ENCODE measurements around the gene CORIN. TPM values are rescaled to one million over a fixed set of nuclear protein-coding genes. Genes with fewer than 3 reads are reported as not detected.

CORIN gene, protein sequence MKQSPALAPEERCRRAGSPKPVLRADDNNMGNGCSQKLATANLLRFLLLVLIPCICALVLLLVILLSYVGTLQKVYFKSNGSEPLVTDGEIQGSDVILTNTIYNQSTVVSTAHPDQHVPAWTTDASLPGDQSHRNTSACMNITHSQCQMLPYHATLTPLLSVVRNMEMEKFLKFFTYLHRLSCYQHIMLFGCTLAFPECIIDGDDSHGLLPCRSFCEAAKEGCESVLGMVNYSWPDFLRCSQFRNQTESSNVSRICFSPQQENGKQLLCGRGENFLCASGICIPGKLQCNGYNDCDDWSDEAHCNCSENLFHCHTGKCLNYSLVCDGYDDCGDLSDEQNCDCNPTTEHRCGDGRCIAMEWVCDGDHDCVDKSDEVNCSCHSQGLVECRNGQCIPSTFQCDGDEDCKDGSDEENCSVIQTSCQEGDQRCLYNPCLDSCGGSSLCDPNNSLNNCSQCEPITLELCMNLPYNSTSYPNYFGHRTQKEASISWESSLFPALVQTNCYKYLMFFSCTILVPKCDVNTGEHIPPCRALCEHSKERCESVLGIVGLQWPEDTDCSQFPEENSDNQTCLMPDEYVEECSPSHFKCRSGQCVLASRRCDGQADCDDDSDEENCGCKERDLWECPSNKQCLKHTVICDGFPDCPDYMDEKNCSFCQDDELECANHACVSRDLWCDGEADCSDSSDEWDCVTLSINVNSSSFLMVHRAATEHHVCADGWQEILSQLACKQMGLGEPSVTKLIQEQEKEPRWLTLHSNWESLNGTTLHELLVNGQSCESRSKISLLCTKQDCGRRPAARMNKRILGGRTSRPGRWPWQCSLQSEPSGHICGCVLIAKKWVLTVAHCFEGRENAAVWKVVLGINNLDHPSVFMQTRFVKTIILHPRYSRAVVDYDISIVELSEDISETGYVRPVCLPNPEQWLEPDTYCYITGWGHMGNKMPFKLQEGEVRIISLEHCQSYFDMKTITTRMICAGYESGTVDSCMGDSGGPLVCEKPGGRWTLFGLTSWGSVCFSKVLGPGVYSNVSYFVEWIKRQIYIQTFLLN
- total RNA-seq (2014; rRNA removed; shearing (Covaris generic)), result 0.03 TPM in 1 of 2 replicates, not detected in the other

- DNase-seq (ENCODE audit: low spot score), result peak; percentile 2
Measured at GRCh38 chr4:47837908-47838294, at the start of gene CORIN. Gene CORIN, minus strand, starts transcription at chr4:47838067. Its CDS starts 118 bp downstream, at chr4:47837949.

GRCh38 chr4:47882228-47882627 is 44.4 kb upstream of the CORIN start:
- no peak for DNase-seq (ENCODE audit: low spot score)

- DNase-seq (ENCODE audit: low spot score), result no peak
Measured at GRCh38 chr4:47879458-47879857, 41.6 kb upstream of the CORIN start.

DNA sequence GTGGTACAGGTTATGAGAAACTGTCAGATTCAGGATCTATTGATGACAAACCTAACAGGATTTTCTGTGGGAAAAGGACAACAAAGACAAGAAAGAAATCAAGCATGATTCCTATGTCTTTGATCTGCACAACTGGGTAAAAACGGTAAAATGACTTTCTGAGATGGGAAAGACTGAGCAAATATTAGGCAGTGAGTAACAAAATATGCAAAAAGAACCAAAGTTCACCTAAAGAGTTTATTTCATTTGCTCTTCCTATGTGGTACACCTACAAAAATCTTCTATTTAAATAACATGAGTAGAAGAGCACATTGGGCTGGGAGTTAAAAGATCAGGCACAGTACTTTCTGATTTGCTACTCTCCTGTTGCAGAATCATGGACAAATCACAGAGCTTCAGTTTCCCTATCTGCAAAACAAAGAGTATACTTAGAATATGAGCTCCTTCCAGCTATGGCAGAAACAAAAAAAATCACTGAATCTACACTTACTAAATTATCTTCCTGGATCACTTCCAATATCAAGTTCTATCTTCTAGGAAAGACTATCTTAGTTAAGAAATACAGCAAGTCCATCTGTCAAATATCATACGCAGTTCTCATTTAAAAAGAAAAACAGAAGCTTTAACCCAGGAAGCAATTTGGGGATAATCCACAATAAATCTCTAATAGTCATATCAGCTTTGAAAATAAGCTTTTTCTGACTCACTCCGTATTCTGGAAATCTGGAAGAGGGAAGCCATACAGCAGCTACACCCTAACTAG is 39.1 kb upstream of the CORIN start:
- no peak for DNase-seq (ENCODE audit: low spot score)

- DNase-seq (ENCODE audit: low spot score), result no peak
Measured at GRCh38 chr4:47876310-47876709, 38.4 kb upstream of the CORIN start.

GRCh38 chr4:47873877-47874541 is 36.1 kb upstream of the CORIN start:
- no peak for DNase-seq (ENCODE audit: low spot score)

- DNase-seq (ENCODE audit: low spot score), result no peak
Measured at GRCh38 chr4:47863486-47863885, 25.6 kb upstream of the CORIN start.

DNA sequence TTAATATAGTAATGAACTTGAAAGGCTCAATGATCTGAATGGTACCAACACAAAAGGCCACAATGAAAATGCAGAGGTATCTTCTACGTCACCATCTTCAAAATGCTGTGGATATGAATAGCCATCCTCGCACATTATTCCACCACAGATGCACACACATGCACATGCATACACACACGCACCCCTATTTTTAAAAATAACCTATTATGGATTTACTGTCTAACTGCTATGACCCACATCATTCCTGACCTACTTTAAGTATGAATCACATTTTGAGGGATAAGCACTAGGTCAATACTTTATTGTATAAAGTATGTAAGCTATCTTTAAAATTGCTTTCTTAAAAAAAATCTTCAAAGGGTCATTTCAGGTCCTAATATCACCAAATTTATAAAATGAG is 24.4 kb upstream of the CORIN start:
- DNase-seq (ENCODE audit: low spot score), result no peak

DNA sequence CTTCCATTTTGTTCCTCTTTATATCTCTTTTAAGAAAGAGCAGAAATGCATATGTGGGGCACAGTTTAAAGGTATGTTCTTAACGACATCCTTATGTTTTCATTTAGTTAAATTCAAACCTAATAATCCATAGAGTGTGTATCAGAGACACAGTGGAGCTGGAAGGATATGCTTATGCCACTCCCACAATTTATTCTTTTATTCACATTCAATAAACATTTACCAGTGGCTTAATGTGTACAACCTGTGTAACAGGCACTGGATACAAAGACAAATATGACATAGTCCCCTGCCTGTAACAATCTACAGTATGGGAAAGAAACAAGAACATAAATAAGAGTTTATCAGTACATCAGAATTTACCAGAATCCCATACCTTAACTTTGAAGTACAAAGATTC is 22.4 kb upstream of the CORIN start:
- no peak for DNase-seq (ENCODE audit: low spot score)

DNA sequence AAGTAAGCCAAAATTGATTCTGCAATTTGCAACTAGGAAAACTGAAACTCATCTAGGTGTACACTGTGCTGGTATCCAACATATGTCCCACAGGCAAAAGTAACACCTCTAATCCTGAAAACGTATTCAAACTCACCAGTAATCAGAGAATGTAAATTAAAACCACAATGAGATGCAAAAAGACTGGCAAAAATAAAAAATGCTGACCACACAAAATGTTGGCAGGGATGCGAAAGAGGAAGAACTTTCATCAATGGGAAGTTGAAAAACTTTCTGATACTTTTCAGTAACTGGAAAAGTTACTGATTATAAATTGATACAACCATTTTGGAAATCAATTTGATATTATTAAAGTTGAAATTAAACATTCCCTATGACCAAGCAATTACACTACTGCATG is 20.1 kb upstream of the CORIN start:
- no peak for DNase-seq (ENCODE audit: low spot score)

GRCh38 chr4:47856713-47857112 is 18.8 kb upstream of the CORIN start:
- DNase-seq (ENCODE audit: low spot score), result no peak

DNA sequence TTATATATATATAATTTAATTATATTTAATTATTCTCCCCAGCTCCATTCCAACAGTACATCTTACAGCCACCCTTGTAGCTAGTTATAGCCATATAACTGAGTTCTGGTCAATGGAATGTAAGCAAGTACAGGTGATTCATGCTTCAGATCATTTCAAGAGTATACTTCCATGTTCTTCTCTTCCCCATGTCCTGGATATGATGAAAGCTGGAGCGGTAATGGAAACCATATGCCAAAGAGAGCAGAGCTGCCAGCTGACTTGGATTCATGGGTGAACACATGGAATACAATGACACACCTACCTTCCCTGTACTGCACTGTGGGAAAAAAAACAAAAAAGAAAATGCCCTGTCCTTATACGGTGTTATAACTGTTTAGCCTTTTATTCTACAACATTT is 17.5 kb upstream of the CORIN start:
- DNase-seq (ENCODE audit: low spot score), result no peak

GRCh38 chr4:47852136-47852535 is 14.3 kb upstream of the CORIN start:
- DNase-seq (ENCODE audit: low spot score), result no peak

DNA sequence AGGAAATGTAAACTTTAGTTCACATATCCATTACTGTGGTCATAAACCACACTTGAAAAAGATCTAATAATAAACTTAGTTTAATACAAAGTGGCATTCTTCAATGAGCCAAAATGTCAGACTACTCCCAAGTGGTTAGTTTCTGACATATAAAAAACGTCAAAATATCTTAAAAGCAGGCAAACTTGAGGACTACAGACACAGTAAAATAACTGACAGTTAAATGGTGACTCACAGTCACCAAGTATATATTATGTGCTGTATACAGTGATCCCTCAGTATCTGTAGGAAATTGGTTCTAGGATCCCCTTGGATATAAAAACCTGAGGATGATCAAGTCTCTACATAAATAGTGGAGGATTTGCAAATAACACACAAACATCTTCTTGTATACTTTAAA is 11.6 kb upstream of the CORIN start:
- no peak for DNase-seq (ENCODE audit: low spot score)

DNA sequence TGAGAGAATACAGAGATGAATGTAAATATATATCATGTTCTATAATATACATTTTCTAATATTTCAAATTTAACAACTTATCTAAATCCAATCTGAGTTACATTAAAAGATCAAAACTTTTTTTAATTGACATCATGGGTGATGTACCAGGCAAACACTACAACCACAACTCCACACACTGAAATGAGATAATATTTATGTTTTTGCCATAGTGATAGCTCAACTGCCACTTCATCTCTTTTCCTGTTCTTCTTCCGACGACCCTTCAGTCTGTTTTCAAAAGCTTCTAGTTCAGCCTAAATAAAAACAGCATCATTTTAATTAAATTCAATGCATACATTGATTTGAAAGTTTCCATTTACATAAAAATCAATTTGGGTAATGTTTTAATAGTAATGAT is 10.2 kb upstream of the CORIN start:
- DNase-seq (ENCODE audit: low spot score), result no peak

DNA sequence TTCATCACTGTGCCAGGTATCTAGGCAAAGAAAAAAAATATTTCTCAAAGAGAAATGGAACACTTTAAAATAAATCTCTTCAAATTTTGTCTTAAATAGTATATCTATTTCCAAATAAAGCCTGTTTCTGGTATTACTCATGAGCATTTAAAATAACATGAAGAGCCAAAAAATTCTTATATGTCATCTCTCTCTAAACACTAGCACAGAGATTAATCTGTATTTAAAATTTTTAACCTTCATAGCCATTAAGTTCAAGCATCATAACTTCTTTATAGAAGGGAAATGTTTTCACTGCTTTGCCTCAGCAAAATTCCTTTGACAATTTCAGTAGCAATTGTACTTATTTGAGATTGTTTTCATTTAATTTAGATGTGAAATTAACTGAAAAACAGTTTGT is 5.1 kb upstream of the CORIN start:
- no peak for DNase-seq (ENCODE audit: low spot score)

- DNase-seq (ENCODE audit: low spot score), result no peak
Measured at GRCh38 chr4:47840291-47840690, 2.4 kb upstream of the CORIN start.

DNA sequence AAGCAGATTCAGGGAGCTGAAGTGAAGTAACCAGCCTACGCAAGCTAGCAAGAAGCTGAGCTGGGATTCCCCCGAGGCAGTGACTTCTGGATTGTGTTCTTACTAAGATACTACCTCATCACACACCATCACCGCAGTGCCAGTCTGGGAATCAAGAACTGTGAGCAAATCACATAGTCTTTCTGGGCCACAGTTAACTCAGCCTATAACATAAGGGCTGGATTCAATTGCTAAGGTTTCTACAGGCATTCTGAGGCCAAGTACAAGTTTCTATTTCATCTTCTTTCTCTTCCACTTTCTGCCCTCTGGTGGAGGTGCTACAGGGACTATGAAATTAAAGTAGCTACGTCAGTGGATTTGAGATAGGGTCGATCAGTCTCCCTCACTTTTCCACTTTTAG is 1.4 kb upstream of the CORIN start:
- DNase-seq (ENCODE audit: low spot score), result peak; percentile 37

- DNase-seq (ENCODE audit: low spot score), result peak; percentile 19
Measured at GRCh38 chr4:47838445-47838844, 578 bp upstream of the CORIN start.

GRCh38 chr4:47837094-47837907 is 566 bp downstream of the CORIN start:
- DNase-seq (ENCODE audit: low spot score), result peak; percentile 47

Data from HT-29 (cell line).